HL-60/S4 treated with retinoic acid at 250 ng/mL for 4 days and 3 days (cell line): ENCODE measurements around the gene PPT2.
"Not testable (repeated sequence)": the region's sequence is repeated elsewhere in the genome, so short reads cannot be mapped to it uniquely, and the experiment has no call there.

ENCODE experiments used
- in situ Hi-C: fragments of 300-500 bp; cut with MboI; formaldehyde crosslinking; loops from 2 replicates; pipeline ENCODE4 v1.7.0; 2022; ENCODE audit warnings: low sequenced_read_pairs

PPT2 gene

GRCh38 chr6:32175711-32176475, 22.0 kb downstream of the PPT2 start, which contains the start of gene AGPAT1:
TSS of gene AGPAT1 (minus strand) at chr6:32176084. CDS start at chr6:32171496, 4,588 bp downstream.
- in situ Hi-C loops, result no loop called here

GRCh38 chr6:32176476-32177182, 22.7 kb downstream of the PPT2 start:
- in situ Hi-C loops, result no loop called here

GRCh38 chr6:32177183-32177787, 23.3 kb downstream of the PPT2 start:
- in situ Hi-C loops, result no loop called here

GRCh38 chr6:32177788-32178546, 24.0 kb downstream of the PPT2 start, which contains the start of gene RNF5:
TSS of gene RNF5 (plus strand) at chr6:32178405. CDS start at chr6:32178512, 107 bp downstream.
- in situ Hi-C loops, result no loop called here

- in situ Hi-C loops, result no loop called here
Measured at GRCh38 chr6:32178547-32179440, 24.9 kb downstream of the PPT2 start.

GRCh38 chr6:32179766-32180405, 25.9 kb downstream of the PPT2 start:
- in situ Hi-C loops, result no loop called here

- in situ Hi-C loops, result no loop called here
Measured at GRCh38 chr6:32181148-32181702, 27.3 kb downstream of the PPT2 start.

- in situ Hi-C loops, result no loop called here
Measured at GRCh38 chr6:32181915-32182529, 28.1 kb downstream of the PPT2 start.

GRCh38 chr6:32182555-32182981, 28.6 kb downstream of the PPT2 start:
- in situ Hi-C loops, result no loop called here

GRCh38 chr6:32183030-32183429, 29.1 kb downstream of the PPT2 start:
- in situ Hi-C loops, result no loop called here

- in situ Hi-C loops, result no loop called here
Measured at GRCh38 chr6:32183483-32184083, 29.6 kb downstream of the PPT2 start.

GRCh38 chr6:32184084-32184640, 30.2 kb downstream of the PPT2 start, which contains the start of gene AGER:
TSS of gene AGER (minus strand) at chr6:32184253. CDS start at chr6:32184222, 31 bp downstream.
- in situ Hi-C loops, result no loop called here

- in situ Hi-C loops, result not testable (repeated sequence)
Measured at GRCh38 chr6:32185681-32186131, 31.8 kb downstream of the PPT2 start.

- in situ Hi-C loops, result not testable (repeated sequence)
Measured at GRCh38 chr6:32186151-32186840, 32.4 kb downstream of the PPT2 start.

- in situ Hi-C loops, result no loop called here
Measured at GRCh38 chr6:32187009-32187709, 33.2 kb downstream of the PPT2 start.

- in situ Hi-C loops, result not testable (repeated sequence)
Measured at GRCh38 chr6:32187725-32188380, 33.9 kb downstream of the PPT2 start.
